ENCODE data around the gene TBCK. TPM values are rescaled to one million over a fixed set of nuclear protein-coding genes. Genes with fewer than 3 reads are reported as not detected.
A peak's percentile ranks its signal among the peaks of the same experiment; 100 is the strongest.

The TBCK gene
- total and polyA plus RNA-seq, 10 donors = 6.7 to 61.3 (median 44.7) TPM

DNA sequence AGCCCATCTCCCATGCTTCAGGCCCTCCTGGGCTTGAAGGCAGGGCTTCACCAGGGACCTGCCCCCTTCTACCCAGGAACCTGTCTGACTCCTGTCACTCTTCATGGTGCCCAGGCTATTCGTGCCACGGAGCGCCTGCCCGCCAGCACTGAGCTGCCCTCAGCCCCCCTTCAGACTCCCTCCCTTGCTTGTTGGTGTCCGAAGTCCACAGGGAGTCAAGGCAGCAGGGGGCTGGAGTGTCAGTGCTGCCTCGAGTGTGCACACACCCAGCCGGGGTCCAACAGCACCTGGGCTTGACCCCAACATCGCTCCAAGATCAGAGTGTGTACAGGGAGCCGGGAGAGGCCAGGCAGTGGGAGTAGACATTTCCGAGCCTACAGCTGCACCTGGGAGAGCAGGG is 59.8 kb downstream of the TBCK start:
- no peak overlapping the region for H3K27ac ChIP-seq

DNA sequence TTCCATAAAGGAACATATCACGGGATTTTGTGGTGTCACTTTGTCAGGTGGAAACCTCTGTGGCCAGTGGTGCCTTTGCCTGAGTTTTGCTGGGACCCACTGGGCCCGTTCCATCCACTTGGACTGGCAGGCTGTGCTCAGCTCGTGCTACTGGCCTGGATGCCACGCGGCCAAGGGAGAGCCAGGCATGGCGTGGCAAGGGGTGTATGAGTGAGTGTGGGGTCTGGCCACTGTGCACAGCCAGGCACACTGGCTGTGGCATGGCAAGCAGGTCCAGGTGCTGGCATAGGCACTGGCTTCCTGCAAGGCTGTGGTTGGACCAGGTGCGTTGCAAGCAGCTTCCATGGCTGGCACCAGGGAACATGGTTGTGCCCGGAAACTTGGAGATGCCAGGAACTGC is 60.8 kb downstream of the TBCK start:
- TF ChIP-seq, protein P1, sequence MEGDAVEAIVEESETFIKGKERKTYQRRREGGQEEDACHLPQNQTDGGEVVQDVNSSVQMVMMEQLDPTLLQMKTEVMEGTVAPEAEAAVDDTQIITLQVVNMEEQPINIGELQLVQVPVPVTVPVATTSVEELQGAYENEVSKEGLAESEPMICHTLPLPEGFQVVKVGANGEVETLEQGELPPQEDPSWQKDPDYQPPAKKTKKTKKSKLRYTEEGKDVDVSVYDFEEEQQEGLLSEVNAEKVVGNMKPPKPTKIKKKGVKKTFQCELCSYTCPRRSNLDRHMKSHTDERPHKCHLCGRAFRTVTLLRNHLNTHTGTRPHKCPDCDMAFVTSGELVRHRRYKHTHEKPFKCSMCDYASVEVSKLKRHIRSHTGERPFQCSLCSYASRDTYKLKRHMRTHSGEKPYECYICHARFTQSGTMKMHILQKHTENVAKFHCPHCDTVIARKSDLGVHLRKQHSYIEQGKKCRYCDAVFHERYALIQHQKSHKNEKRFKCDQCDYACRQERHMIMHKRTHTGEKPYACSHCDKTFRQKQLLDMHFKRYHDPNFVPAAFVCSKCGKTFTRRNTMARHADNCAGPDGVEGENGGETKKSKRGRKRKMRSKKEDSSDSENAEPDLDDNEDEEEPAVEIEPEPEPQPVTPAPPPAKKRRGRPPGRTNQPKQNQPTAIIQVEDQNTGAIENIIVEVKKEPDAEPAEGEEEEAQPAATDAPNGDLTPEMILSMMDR (IDR thresholded peaks at IDR 0.05 in 8 of 11, conservative IDR thresholded peaks at IDR 0.05 in 3 of 11) = no peak
- peak in 1 of 3 donors; percentile 39 for TF ChIP-seq POLR2AphosphoS5 (IDR thresholded peaks at IDR 0.05)

More for the DNA sequence above, 59.8 kb downstream of the TBCK start:
- Histone ChIP-seq H3K36me3 (peaks cover 0 to 53% (median 17%) of the 10 kb centered on the region in 6 donors), H3K4me1 (no peaks in the 10 kb centered on the region), H3K27me3 (replicated peaks in 1 of 7) (no peaks in the 10 kb centered on the region), H3K4me3 (no peak overlapping the region), H3K9me3 (no peaks in the 10 kb centered on the region)
- WGBS, 5 donors = 95 to 99% (median 97%) methylated on average over 9 to 10 of the region's 10 CpGs; no CpG with 5 or more reads in 1 of the 5 donors
- no peak for DNase-seq
- intact Hi-C loops (cut with DNase I; ENCODE audit: low total_unique reads) = no loop called here
- peak in 1 of 3 donors; percentile 29 for TF ChIP-seq POLR2AphosphoS5 (IDR thresholded peaks at IDR 0.05)
- TF ChIP-seq, protein P1 (IDR thresholded peaks at IDR 0.05 in 8 of 11, conservative IDR thresholded peaks at IDR 0.05 in 3 of 11) = no peak

DNA sequence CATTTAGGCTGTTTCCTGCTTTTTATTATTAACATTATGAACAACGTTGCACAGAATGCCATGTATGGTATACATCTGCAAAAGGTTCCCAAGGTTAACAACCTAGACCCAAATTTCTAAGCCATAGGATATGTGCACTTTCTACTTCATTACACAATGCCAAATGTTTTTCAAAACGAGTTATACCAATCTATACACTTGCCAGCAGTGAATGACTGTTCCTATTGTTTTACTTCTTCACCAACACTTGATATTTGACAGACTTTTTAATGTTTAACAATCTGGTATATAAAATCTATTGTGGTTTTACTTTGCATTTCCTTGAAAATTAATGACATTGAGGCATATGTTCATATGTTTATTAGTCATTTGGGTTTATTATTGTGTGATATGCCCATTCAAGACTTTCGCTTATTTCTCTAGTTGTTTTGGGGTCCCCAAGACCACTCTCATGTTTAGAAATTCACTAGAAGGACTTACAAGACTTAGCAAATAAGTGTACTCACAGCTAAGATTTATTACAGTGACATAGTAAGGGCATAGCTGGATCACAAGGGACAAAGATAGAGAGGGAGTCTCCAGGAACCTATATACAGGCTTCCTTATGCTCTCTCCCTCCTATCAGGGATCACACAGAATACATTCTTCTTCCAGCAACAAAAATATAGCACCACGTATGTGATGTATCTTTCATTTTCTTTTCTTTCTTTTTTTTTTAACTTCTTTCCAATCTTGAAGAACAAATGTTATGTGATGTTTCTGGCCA is 62.5 kb downstream of the TBCK start:
- DNase-seq = no peak
- H3K27ac ChIP-seq = no peak overlapping the region
- H3K36me3 ChIP-seq = peaks cover 0 to 73% (median 24%) of the 10 kb centered on the region in 6 donors
- H3K4me1 ChIP-seq = no peaks in the 10 kb centered on the region
- 69 to 93% (median 85%) methylated on average over 4 of the region's 4 CpGs for WGBS, 5 donors
- no peak overlapping the region for H3K4me3 ChIP-seq
- intact Hi-C loops (cut with DNase I; ENCODE audit: low total_unique reads) = no loop called here
- no peaks in the 10 kb centered on the region for H3K27me3 ChIP-seq (replicated peaks in 1 of 7)
- H3K9me3 ChIP-seq = no peaks in the 10 kb centered on the region
- TF ChIP-seq POLR2A (IDR thresholded peaks at IDR 0.05) (no peak), POLR2AphosphoS5 (IDR thresholded peaks at IDR 0.05) (no peak)
- TF ChIP-seq, protein P1 (IDR thresholded peaks at IDR 0.05 in 8 of 11, conservative IDR thresholded peaks at IDR 0.05 in 3 of 11) = no peak

More for the DNA sequence above, 60.8 kb downstream of the TBCK start:
- DNase-seq = no peak
- WGBS, 5 donors = 95 to 98% (median 96%) methylated on average over 6 to 8 of the region's 8 CpGs
- Histone ChIP-seq H3K4me1 (no peaks in the 10 kb centered on the region), H3K27ac (no peak overlapping the region), H3K9me3 (no peaks in the 10 kb centered on the region), H3K27me3 (replicated peaks in 1 of 7) (no peaks in the 10 kb centered on the region), H3K4me3 (no peak overlapping the region), H3K36me3 (peaks cover 0 to 62% (median 17%) of the 10 kb centered on the region in 6 donors)
- intact Hi-C loops (cut with DNase I; ENCODE audit: low total_unique reads) = no loop called here

DNA sequence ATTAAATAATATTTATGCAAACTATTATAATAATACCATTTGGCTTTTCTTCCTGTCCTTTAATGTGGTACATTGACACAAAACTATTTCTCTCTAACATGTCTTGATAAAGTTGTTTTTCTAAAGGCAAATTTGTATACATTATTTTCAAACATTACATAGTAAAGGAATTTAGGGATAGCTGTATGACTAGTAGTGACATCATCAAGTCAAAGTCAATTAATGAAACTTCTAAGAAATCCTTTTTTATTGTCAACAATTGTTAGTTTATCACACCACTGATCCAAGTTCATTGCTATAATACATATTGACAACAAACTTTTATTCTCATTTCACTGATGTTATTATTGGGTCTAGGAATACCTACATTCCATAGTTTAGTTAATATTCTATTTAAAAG is 68.4 kb downstream of the TBCK start:
- Histone ChIP-seq H3K27me3 (replicated peaks in 1 of 7) (no peaks in the 10 kb centered on the region), H3K4me1 (no peaks in the 10 kb centered on the region), H3K36me3 (peaks cover 0 to 95% (median 26%) of the 10 kb centered on the region in 6 donors), H3K27ac (no peak overlapping the region), H3K4me3 (no peak overlapping the region), H3K9me3 (no peaks in the 10 kb centered on the region)
- no peak for DNase-seq
- intact Hi-C loops (cut with DNase I; ENCODE audit: low total_unique reads) = no loop called here
- TF ChIP-seq POLR2A (IDR thresholded peaks at IDR 0.05) (no peak), POLR2AphosphoS5 (IDR thresholded peaks at IDR 0.05) (no peak)
- TF ChIP-seq, protein P1 (IDR thresholded peaks at IDR 0.05 in 8 of 11, conservative IDR thresholded peaks at IDR 0.05 in 3 of 11) = no peak

Data from spleen (tissue), 11 donors.